ENCODE measurements around the gene ABHD18.

The ABHD18 gene

DNA sequence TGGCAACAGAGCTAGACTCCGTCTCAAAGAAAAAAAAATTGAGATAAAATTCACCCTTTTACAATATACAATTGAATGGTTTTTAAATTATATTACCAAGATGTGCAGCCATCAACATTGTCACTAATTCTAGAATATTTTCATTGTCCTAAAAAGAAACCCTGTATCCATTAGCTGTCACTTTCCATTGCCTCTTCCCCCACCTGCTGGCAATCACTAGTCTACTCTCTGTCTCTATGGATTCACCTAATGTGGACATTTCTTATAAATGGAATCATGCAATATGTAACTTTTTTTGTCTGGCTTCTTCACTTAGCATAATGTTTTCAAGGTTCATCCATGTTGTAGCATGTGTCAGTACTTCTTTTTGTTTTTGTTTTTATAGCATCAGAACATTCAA is 20.8 kb downstream of the ABHD18 start:
- no peak for TF ChIP-seq GATA2 (IDR thresholded peaks at IDR 0.05; ENCODE audit: low read depth, low read length)
- no peak for TF ChIP-seq GATA3 (IDR thresholded peaks at IDR 0.05; ENCODE audit: low read depth, low read length)

- TF ChIP-seq GATA3 (IDR thresholded peaks at IDR 0.05; ENCODE audit: low read depth, low read length) (no peak), GATA2 (IDR thresholded peaks at IDR 0.05; ENCODE audit: low read depth, low read length) (no peak)
Measured at GRCh38 chr4:127988638-127989037, 23.4 kb downstream of the ABHD18 start.

- no peak for TF ChIP-seq GATA2 (IDR thresholded peaks at IDR 0.05; ENCODE audit: low read depth, low read length)
Measured at GRCh38 chr4:127993151-127993550, 27.9 kb downstream of the ABHD18 start.

DNA sequence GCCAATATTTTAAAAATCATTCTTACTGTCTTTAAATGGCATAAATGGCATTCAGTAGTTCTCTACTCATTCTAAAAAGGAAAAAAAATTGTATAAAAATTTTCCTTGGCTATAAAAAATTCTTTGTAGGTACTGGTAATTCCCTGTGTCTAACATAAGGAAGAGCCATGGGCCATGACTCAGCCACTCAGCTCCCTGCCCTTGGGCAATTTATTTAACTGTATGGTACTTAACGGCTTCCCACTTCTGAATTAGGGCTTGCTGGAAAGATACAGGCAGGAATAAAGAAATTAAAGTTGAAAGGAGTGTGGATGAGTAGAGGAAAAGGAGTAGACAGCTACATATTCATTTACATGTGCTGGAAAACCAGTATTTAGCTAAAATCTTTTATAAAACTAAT is 30.6 kb downstream of the ABHD18 start:
- TF ChIP-seq GATA3 (IDR thresholded peaks at IDR 0.05; ENCODE audit: low read depth, low read length) (no peak), GATA2 (IDR thresholded peaks at IDR 0.05; ENCODE audit: low read depth, low read length) (no peak)

DNA sequence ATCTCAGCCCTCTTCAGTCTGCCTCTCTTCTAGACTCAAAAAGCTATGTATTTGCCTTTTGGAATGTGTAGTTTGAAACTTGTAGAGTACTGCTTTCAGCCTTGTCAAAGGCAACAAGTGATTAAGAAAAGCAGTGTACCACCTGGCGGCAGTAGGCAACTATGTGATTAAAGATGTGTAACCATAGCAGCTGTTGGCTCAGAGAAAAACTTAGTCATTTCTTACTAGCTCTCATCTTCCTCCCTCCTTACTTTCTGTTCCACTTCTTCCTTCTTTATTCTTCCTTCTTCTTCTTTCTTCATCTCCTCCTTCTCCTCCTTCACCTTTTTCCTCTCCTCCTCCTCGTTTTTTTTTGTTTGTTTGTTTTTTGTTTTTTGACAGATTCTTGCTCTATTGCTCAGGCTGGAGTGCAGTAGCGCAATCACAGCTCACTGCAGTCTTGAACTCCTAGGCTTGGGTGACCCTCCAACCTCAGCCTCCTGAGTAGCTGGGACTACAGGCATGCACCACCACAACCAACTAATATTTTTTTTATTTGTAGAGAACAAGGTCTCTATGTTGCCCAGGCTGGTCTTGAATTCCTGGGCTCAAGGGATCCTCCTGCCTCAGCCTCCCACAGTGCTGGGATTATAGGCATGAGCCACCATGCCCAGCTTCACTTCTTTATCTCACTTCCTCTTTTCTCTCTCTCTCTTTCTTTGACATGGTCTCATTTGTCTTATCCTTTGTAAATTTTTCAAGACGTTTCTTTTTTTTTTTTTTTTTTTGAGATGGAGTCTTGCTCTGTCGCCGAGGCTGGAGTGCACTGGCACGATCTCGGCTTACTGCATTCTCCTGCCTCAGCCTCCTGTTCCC is 32.6 kb downstream of the ABHD18 start:
- TF ChIP-seq GATA3 (IDR thresholded peaks at IDR 0.05; ENCODE audit: low read depth, low read length) (no peak), GATA2 (IDR thresholded peaks at IDR 0.05; ENCODE audit: low read depth, low read length) (no peak)

DNA sequence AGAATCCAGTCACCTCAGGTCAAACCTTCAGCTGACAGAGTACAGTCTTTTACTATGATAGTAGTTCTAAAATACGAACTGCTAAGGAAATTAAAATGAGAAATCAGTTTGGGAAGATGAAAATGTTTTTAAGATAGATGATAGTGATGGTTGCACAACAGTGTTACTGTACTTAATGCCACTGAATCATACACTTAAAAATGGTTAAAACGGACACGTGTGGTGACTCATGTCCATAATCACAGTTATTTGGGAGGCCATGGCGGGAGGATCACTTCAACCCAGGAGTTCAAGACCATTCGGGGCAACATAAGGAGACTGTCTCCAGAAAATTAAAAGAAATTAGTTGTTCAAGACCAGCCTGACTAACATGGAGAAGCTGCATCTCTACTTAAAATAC is 41.4 kb downstream of the ABHD18 start:
- TF ChIP-seq GATA2 (IDR thresholded peaks at IDR 0.05; ENCODE audit: low read depth, low read length): no peak
- no peak for TF ChIP-seq GATA3 (IDR thresholded peaks at IDR 0.05; ENCODE audit: low read depth, low read length)

DNA sequence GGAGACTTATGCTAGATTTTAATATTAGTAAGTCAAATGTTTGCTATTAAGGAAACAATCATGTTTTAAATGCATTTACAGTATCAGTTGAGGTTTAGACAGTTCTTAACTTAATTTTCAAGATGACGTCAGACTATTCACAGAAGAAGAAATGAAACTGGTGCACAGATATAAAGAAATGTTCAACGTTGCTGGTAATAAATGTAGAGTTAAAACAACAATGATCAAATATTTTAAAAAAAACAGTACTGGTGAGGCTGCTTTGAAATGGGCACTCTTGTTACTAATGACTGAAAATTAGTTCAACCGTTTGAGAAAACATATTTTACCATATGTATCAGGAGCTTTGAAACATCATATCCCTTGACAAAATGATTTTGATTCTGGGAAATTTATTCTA is 44.2 kb downstream of the ABHD18 start:
- TF ChIP-seq GATA3 (IDR thresholded peaks at IDR 0.05; ENCODE audit: low read depth, low read length): no peak
- TF ChIP-seq GATA2 (IDR thresholded peaks at IDR 0.05; ENCODE audit: low read depth, low read length): no peak

- no peak for TF ChIP-seq GATA2 (IDR thresholded peaks at IDR 0.05; ENCODE audit: low read depth, low read length)
- no peak for TF ChIP-seq GATA3 (IDR thresholded peaks at IDR 0.05; ENCODE audit: low read depth, low read length)
Measured at GRCh38 chr4:128025319-128025718, 60.1 kb downstream of the ABHD18 start.

GRCh38 chr4:128029907-128030306 is 64.7 kb downstream of the ABHD18 start:
- TF ChIP-seq GATA3 (IDR thresholded peaks at IDR 0.05; ENCODE audit: low read depth, low read length) (no peak), GATA2 (IDR thresholded peaks at IDR 0.05; ENCODE audit: low read depth, low read length) (no peak)

- TF ChIP-seq GATA2 (IDR thresholded peaks at IDR 0.05; ENCODE audit: low read depth, low read length) (no peak), GATA3 (IDR thresholded peaks at IDR 0.05; ENCODE audit: low read depth, low read length) (no peak)
Measured at GRCh38 chr4:128031756-128032384, 66.7 kb downstream of the ABHD18 start.

DNA sequence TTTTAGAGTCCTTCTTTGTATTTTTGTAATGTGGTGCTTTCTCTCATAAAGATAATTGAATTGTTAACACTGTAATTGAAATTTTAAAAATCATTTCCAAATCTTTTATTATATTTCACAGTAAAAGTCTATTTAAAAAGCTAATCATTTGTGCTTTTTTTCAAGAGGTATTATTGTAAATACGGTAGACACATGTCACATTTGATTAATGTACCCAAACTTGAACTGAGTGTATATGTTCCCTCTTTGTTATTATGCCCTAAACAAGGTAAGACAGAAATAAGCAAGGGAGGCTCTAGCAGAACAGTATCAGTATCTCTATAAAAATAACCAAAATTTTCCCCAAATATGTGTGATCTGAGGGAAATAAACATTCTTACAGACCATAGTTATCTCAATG is 74.4 kb downstream of the ABHD18 start:
- TF ChIP-seq GATA2 (IDR thresholded peaks at IDR 0.05; ENCODE audit: low read depth, low read length) (no peak), GATA3 (IDR thresholded peaks at IDR 0.05; ENCODE audit: low read depth, low read length) (no peak)

GRCh38 chr4:128056396-128056795 is 91.2 kb downstream of the ABHD18 start:
- TF ChIP-seq GATA2 (IDR thresholded peaks at IDR 0.05; ENCODE audit: low read depth, low read length): no peak
- TF ChIP-seq GATA3 (IDR thresholded peaks at IDR 0.05; ENCODE audit: low read depth, low read length): no peak

GRCh38 chr4:128060121-128060698 is 95.0 kb downstream of the ABHD18 start:
- TF ChIP-seq GATA3 (IDR thresholded peaks at IDR 0.05; ENCODE audit: low read depth, low read length) (no peak), GATA2 (IDR thresholded peaks at IDR 0.05; ENCODE audit: low read depth, low read length) (no peak)

GRCh38 chr4:128060699-128061565 is 95.7 kb downstream of the ABHD18 start, which contains the start of gene LARP1B:
LARP1B (plus strand) TSS chr4:128061312; CDS start chr4:128074952, 13,640 bp downstream.
- no peak for TF ChIP-seq GATA2 (IDR thresholded peaks at IDR 0.05; ENCODE audit: low read depth, low read length)
- TF ChIP-seq GATA3 (IDR thresholded peaks at IDR 0.05; ENCODE audit: low read depth, low read length): no peak

Data from SH-SY5Y (cell line).